Mesenchymal stem cell (in vitro differentiated cells and primary cell): Measurements from ENCODE around the gene PRSS12.

Experiments used
- DNase-seq: peaks from one replicate; pipeline ENCODE4 v3.0.0-alpha.2; 2013
- H2AFZ ChIP-seq: one replicate; pipeline ENCODE4 v1.6.1; 2013; ENCODE audit warnings: low read depth, mild to moderate bottlenecking, control low read depth, inconsistent platforms, low read length, moderate library complexity
- H2AK5ac ChIP-seq: 2 replicates; pipeline ENCODE4 v1.6.1; 2013; ENCODE audit warnings: low read length, moderate library complexity, mild to moderate bottlenecking, inconsistent platforms; ENCODE audit not compliant: severe bottlenecking
- H2BK120ac ChIP-seq: one replicate; pipeline ENCODE4 v1.6.1; 2013; ENCODE audit warnings: low read depth, mild to moderate bottlenecking, inconsistent platforms, low read length, moderate library complexity
- H2BK12ac ChIP-seq, 2 experiments: one replicate each; pipeline ENCODE4 v1.6.1; 2013; ENCODE audit warnings: inconsistent platforms in 2 of 2, low read length in 2 of 2, mild to moderate bottlenecking in 2 of 2, moderate library complexity in 2 of 2, control low read depth in 1 of 2
- H2BK15ac ChIP-seq: one replicate; pipeline ENCODE4 v1.6.1; 2013; ENCODE audit warnings: mild to moderate bottlenecking, low read depth, inconsistent platforms; ENCODE audit not compliant: poor library complexity, severe bottlenecking
- H2BK5ac ChIP-seq: 2 replicates; pipeline ENCODE4 v1.6.1; 2013; ENCODE audit warnings: low read depth, mild to moderate bottlenecking, low read length, control low read depth, inconsistent platforms; ENCODE audit not compliant: poor library complexity, severe bottlenecking
- H3K14ac ChIP-seq, 2 experiments: one replicate each; pipeline ENCODE4 v1.6.1; 2013; ENCODE audit warnings: inconsistent platforms in 2 of 2, low read length in 2 of 2, control low read depth in 1 of 2, mild to moderate bottlenecking in 1 of 2, moderate library complexity in 1 of 2
- H3K18ac ChIP-seq, 2 experiments: one replicate each; pipeline ENCODE4 v1.6.1; 2013; ENCODE audit warnings: inconsistent platforms in 2 of 2, low read length in 2 of 2, control low read depth in 1 of 2, low read depth in 1 of 2, mild to moderate bottlenecking in 1 of 2
- H3K23ac ChIP-seq, 2 experiments: one replicate each; pipeline ENCODE4 v1.6.1; 2013; ENCODE audit warnings: inconsistent platforms in 2 of 2, low read length in 2 of 2, mild to moderate bottlenecking in 2 of 2, moderate library complexity in 2 of 2, control low read depth in 1 of 2
- H3K27ac ChIP-seq: 2 replicates; pipeline ENCODE4 v1.5.1; 2013; ENCODE audit warnings: mild to moderate bottlenecking, moderate library complexity, low read length, control low read depth, inconsistent platforms; ENCODE audit not compliant: poor library complexity, severe bottlenecking
- H3K27me3 ChIP-seq, 2 experiments: 2 replicates each; pipeline versions ENCODE4 v1.6.1 to v1.7.0; 2013; ENCODE audit warnings: low read length in 2 of 2, mild to moderate bottlenecking in 2 of 2, moderate library complexity in 2 of 2, control low read depth in 1 of 2, inconsistent platforms in 1 of 2; ENCODE audit not compliant: control insufficient read depth in 1 of 2, insufficient read depth in 1 of 2
- H3K36me3 ChIP-seq, 2 experiments: 2 replicates each; pipeline versions ENCODE4 v1.6.1 to v1.7.0; 2013; ENCODE audit warnings: low read length in 2 of 2, control low read depth in 1 of 2, inconsistent platforms in 1 of 2, low read depth in 1 of 2, mild to moderate bottlenecking in 1 of 2; ENCODE audit not compliant: insufficient read depth in 2 of 2, control insufficient read depth in 1 of 2
- H3K4ac ChIP-seq, 2 experiments: one replicate each; pipeline ENCODE4 v1.6.1; 2013; ENCODE audit warnings: inconsistent platforms in 2 of 2, low read length in 2 of 2, mild to moderate bottlenecking in 2 of 2, moderate library complexity in 2 of 2, control low read depth in 1 of 2, low read depth in 1 of 2
- H3K4me1 ChIP-seq: 2 replicates; pipeline ENCODE4 v1.6.1; 2013; ENCODE audit warnings: low read depth, low read length, control low read depth; ENCODE audit not compliant: control insufficient read depth, insufficient read depth
- H3K4me2 ChIP-seq: 2 replicates; pipeline ENCODE4 v1.6.1; 2013; ENCODE audit warnings: low read length, mild to moderate bottlenecking, inconsistent platforms; ENCODE audit not compliant: poor library complexity, severe bottlenecking
- H3K4me3 ChIP-seq, 2 experiments: 2 replicates each; pipeline versions ENCODE4 v1.5.1 to v1.7.0; 2013; ENCODE audit warnings: low read length in 2 of 2, mild to moderate bottlenecking in 2 of 2, control low read depth in 1 of 2, low read depth in 1 of 2; ENCODE audit not compliant: insufficient read depth in 1 of 2
- H3K79me1 ChIP-seq: replicated peaks from 2 replicates; pipeline ENCODE4 v1.6.1; 2013; ENCODE audit warnings: mild to moderate bottlenecking, control low read depth, low read length, inconsistent platforms; ENCODE audit not compliant: poor library complexity, severe bottlenecking
- H3K9ac ChIP-seq: 2 replicates; pipeline ENCODE4 v1.7.0; 2013; ENCODE audit warnings: mild to moderate bottlenecking, low read length, moderate library complexity
- H3K9me3 ChIP-seq: 2 replicates; pipeline ENCODE4 v1.7.0; 2013; ENCODE audit warnings: mild to moderate bottlenecking, low read length; ENCODE audit not compliant: control insufficient read depth
- H4K8ac ChIP-seq: one replicate; pipeline ENCODE4 v1.6.1; 2013; ENCODE audit warnings: inconsistent platforms, mild to moderate bottlenecking, low read length, moderate library complexity
- H4K91ac ChIP-seq: one replicate; pipeline ENCODE4 v1.6.1; 2013; ENCODE audit warnings: mild to moderate bottlenecking, low read length, inconsistent platforms
- WGBS: methylation state at CpG from one replicate; pipeline ENCODE4 v1.1.7; 2013; ENCODE audit warnings: mixed read lengths; 5-methylcytosine and 5-hydroxymethylcytosine counted together

PRSS12 gene

DNA sequence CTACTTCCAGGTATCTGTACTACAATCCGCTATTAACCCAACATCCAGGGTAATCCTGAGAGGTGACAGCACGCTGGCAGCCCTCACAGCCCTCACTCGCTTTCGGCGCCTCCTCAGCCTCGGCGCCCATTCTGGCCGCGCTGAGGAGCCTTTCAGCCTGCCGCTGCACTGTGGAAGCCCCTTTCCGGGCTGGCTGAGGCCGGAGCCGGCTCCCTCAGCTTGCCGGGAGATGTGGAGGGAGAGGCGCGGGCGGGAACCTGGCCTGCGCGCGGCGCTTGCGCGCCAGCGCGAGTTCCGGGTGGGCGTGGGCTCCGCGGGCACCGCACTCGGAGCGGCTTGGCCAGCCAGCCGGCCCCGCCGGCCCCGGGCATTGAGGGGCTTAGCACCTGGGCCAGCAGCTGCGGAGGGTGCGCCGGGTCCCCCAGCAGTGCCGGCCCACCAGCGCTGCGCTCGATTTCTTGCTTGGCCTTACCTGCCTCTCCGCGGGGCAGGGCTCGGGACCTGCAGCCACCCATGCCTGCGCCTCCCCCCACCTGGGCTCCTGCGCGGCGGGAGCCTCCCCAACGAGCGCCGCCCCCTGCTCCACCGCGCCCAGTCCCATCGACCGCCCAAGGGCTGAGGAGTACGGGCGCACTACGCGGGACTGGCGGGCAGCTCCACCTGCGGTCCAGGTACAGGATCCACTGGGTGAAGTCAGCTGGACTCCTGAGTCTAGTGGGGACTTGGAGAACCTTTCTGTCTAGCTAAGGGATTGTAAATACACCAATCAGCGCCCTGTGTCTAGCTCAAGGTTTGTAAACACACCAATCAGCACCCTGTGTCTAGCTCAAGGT lies 87.3 kb downstream of the PRSS12 start:
- peaks cover 0 to 3% of the 10 kb centered on the region in 2 experiments for H3K36me3 ChIP-seq
- no peak overlapping the region for H2AFZ ChIP-seq
- no peaks in the 10 kb centered on the region for H3K9me3 ChIP-seq
- no peak overlapping the region for H4K91ac ChIP-seq
- no peak for DNase-seq
- H3K79me1 ChIP-seq = no peaks in the 10 kb centered on the region
- peak overlapping the region in 1 of 2 experiments; percentile 72 for H3K4me3 ChIP-seq
- H2AK5ac ChIP-seq = no peak overlapping the region
- peak overlapping the region; percentile 55 for H3K9ac ChIP-seq
- no peak overlapping the region for H2BK5ac ChIP-seq
- H3K4me1 ChIP-seq = no peaks in the 10 kb centered on the region
- no peak overlapping the region for H3K23ac ChIP-seq
- no peak overlapping the region for H3K27ac ChIP-seq
- no peak overlapping the region for H2BK12ac ChIP-seq
- no peak overlapping the region for H3K4me2 ChIP-seq
- 99% methylated on average over 62 of the region's 64 CpGs for WGBS
- no peak overlapping the region for H2BK15ac ChIP-seq
- no peak overlapping the region for H4K8ac ChIP-seq
- no peak overlapping the region for H3K14ac ChIP-seq
- peaks cover 0 to 2% of the 10 kb centered on the region in 2 experiments for H3K27me3 ChIP-seq
- H2BK120ac ChIP-seq = no peak overlapping the region
- no peak overlapping the region for H3K18ac ChIP-seq
- no peak overlapping the region for H3K4ac ChIP-seq

DNA sequence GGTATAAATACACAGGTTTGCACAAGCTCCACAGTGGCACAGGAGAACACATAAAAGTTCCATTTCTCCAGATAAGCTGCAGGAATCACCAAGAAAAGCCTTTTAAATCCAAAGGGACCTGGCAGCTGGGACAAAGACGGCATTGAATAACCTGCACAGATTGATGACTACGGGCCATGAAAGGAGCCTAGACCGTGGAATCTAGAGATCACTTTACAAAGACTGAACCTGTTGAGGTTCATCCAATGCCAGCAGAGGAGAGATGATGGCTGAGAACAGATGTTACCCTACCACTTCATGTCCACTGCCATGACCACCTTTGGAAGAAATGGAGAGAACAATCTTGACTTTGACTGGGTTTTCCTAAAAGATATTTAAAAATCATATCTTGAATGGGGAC lies 88.7 kb downstream of the PRSS12 start:
- Histone ChIP-seq H3K18ac (no peak overlapping the region), H2BK12ac (no peak overlapping the region), H3K4me3 (no peak overlapping the region), H2AFZ (no peak overlapping the region), H3K9me3 (no peaks in the 10 kb centered on the region), H4K91ac (no peak overlapping the region), H3K9ac (no peak overlapping the region), H2AK5ac (no peak overlapping the region), H2BK15ac (no peak overlapping the region), H3K79me1 (no peaks in the 10 kb centered on the region), H3K27me3 (peaks cover 0 to 2% of the 10 kb centered on the region in 2 experiments), H3K4me1 (no peaks in the 10 kb centered on the region), H2BK5ac (no peak overlapping the region), H3K23ac (no peak overlapping the region), H3K14ac (no peak overlapping the region), H3K4ac (no peak overlapping the region), H3K36me3 (peaks cover 0 to 3% of the 10 kb centered on the region in 2 experiments), H3K27ac (no peak overlapping the region), H2BK120ac (no peak overlapping the region), H3K4me2 (no peak overlapping the region), H4K8ac (no peak overlapping the region)
- 94% methylated on average over 3 of the region's 3 CpGs for WGBS
- no peak for DNase-seq

DNA sequence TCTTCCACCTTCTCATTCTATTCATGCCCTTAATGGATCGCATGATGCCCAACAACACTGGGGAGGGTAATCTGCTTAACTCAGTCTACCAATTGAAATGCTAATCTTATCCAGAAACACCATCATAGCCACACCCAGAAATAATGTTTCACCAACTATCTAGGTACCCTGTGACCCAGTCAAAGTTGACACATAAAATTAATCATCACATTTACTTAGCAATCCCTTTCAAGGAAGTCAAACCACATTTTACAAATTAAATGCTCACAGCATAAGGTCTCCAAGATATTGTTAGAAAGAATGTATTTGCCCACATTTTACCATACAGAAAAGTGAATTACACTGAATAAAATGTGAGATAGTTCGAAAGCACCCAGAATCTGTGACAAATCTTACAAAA lies 92.5 kb downstream of the PRSS12 start:
- Histone ChIP-seq H3K27ac (no peak overlapping the region), H3K9ac (no peak overlapping the region), H2BK5ac (no peak overlapping the region), H3K79me1 (no peaks in the 10 kb centered on the region), H2AK5ac (no peak overlapping the region), H4K91ac (no peak overlapping the region), H3K36me3 (no peaks in the 10 kb centered on the region), H2AFZ (no peak overlapping the region), H3K14ac (no peak overlapping the region), H2BK15ac (no peak overlapping the region), H2BK120ac (no peak overlapping the region), H3K27me3 (peaks cover 0 to 2% of the 10 kb centered on the region in 2 experiments), H3K18ac (no peak overlapping the region), H3K4me2 (no peak overlapping the region), H4K8ac (no peak overlapping the region), H3K23ac (no peak overlapping the region), H3K4ac (no peak overlapping the region), H3K4me1 (no peaks in the 10 kb centered on the region), H2BK12ac (no peak overlapping the region), H3K4me3 (no peak overlapping the region), H3K9me3 (no peaks in the 10 kb centered on the region)
- WGBS = 90% methylated on average over 1 of the region's 2 CpGs
- DNase-seq = no peak

DNA sequence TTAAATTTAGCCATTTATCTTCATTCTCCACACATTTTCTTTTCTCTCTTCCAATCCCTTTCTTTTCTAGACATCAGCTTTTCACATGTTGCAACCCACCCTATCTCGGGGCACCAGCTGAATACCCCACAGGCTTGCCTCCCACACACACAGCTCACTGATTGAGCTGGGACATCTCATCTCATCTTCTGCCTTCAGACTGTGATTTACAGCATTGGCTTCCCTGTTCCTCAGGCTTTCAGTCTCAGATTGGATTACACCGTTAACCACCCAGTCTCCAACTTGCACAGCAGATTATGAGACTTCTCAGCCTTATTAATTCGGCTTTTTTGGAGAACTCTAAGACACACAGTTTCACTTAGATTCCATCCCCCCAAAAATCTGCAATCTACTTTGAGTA lies 93.7 kb downstream of the PRSS12 start:
- Histone ChIP-seq H3K23ac (no peak overlapping the region), H2AK5ac (no peak overlapping the region), H3K18ac (no peak overlapping the region), H2BK120ac (no peak overlapping the region), H3K4me1 (no peaks in the 10 kb centered on the region), H2BK12ac (no peak overlapping the region), H3K4me2 (no peak overlapping the region), H3K4me3 (no peak overlapping the region), H3K9ac (no peak overlapping the region), H2AFZ (no peak overlapping the region), H2BK5ac (no peak overlapping the region), H3K27me3 (no peaks in the 10 kb centered on the region), H4K8ac (no peak overlapping the region), H4K91ac (no peak overlapping the region), H3K9me3 (no peaks in the 10 kb centered on the region), H3K27ac (no peak overlapping the region), H3K79me1 (no peaks in the 10 kb centered on the region), H3K4ac (no peak overlapping the region), H3K36me3 (no peaks in the 10 kb centered on the region), H3K14ac (peak overlapping the region in 1 of 2 experiments; percentile 65), H2BK15ac (no peak overlapping the region)
- no peak for DNase-seq
- WGBS = 91% methylated on average over 3 of the region's 3 CpGs
